HFF-Myc (cell line): Measurements from ENCODE around the gene AHR.

Experiments used
- DNase-seq: peaks from one replicate; pipeline ENCODE4 v3.0.0-alpha.2; 2011; ENCODE audit warnings: low read depth; ENCODE audit errors: extremely low read depth
- H3K4me3 ChIP-seq: replicated peaks from 2 replicates; pipeline ENCODE4 v1.5.1; 2011; ENCODE audit warnings: low read depth, mild to moderate bottlenecking, control low read depth, low read length
- TF ChIP-seq, protein P1 (sequence below): IDR thresholded peaks from 2 replicates; pipeline ENCODE4 v1.5.1; 2012; ENCODE audit warnings: mild to moderate bottlenecking, low read depth, low read length, control low read depth; ENCODE audit errors: missing control alignments

Gene AHR

DNA sequence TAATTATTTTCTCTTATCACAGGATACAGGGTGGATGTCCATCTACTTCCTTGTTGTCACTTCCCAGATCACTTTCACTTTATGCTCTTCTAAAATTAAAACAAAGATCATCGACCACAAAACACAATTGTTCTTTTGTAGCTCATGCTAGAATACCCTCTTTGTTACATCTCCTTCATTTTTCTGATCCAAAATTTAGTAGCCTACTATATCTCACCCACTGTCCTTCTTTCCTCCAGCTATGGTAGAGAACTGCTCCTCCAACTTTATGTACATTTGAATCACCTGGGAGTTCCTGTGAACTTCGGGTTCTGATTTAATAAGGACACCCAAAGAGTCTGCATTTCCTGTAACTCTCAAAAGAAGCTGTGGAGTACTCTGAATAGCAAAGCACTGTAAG, 1.2 kb upstream of the AHR start:
- TF ChIP-seq, protein P1, sequence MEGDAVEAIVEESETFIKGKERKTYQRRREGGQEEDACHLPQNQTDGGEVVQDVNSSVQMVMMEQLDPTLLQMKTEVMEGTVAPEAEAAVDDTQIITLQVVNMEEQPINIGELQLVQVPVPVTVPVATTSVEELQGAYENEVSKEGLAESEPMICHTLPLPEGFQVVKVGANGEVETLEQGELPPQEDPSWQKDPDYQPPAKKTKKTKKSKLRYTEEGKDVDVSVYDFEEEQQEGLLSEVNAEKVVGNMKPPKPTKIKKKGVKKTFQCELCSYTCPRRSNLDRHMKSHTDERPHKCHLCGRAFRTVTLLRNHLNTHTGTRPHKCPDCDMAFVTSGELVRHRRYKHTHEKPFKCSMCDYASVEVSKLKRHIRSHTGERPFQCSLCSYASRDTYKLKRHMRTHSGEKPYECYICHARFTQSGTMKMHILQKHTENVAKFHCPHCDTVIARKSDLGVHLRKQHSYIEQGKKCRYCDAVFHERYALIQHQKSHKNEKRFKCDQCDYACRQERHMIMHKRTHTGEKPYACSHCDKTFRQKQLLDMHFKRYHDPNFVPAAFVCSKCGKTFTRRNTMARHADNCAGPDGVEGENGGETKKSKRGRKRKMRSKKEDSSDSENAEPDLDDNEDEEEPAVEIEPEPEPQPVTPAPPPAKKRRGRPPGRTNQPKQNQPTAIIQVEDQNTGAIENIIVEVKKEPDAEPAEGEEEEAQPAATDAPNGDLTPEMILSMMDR = no peak
- no peak overlapping the region for H3K4me3 ChIP-seq
- DNase-seq = no peak

DNA sequence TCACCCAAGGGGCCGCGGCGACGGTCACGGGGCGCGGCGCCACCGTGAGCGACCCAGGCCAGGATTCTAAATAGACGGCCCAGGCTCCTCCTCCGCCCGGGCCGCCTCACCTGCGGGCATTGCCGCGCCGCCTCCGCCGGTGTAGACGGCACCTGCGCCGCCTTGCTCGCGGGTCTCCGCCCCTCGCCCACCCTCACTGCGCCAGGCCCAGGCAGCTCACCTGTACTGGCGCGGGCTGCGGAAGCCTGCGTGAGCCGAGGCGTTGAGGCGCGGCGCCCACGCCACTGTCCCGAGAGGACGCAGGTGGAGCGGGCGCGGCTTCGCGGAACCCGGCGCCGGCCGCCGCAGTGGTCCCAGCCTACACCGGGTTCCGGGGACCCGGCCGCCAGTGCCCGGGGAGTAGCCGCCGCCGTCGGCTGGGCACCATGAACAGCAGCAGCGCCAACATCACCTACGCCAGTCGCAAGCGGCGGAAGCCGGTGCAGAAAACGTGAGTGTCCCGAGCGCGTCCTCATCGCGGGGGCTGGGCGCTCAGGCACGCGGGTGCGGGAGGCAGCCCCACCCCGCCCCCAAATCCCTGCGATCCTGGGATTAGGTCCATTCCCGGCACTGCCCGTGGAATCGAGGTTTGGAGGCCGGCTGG, 509 bp downstream of the AHR start:
- TF ChIP-seq, protein P1 = no peak
- peak overlapping the region; percentile 92 for H3K4me3 ChIP-seq
- DNase-seq = no peak

DNA sequence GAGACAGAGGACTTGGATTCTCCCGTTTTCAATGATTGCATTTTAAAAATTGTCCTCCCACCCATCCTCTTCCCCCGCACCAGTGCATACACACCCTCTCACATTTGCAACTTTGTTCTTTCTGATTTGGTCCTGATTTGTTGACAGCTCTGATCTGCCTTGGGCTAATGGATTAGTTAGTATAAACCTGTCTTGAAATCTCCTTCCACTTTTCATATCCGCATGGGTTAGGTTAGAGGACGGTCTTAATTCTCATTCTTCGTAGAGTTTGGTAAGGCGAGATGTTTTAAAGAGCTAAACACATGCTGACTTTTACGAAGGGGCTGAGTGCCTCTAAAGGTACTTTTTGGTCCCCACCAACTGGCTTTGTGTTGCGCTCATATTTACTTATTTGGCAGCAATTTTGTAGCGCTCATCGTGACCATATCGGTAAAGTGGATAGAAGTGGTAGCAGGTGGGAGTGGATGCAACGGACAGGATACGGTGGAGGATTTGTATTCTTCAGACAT, 1.1 kb downstream of the AHR start:
- H3K4me3 ChIP-seq = peak overlapping the region; percentile 92
- TF ChIP-seq, protein P1 = no peak
- no peak for DNase-seq

DNA sequence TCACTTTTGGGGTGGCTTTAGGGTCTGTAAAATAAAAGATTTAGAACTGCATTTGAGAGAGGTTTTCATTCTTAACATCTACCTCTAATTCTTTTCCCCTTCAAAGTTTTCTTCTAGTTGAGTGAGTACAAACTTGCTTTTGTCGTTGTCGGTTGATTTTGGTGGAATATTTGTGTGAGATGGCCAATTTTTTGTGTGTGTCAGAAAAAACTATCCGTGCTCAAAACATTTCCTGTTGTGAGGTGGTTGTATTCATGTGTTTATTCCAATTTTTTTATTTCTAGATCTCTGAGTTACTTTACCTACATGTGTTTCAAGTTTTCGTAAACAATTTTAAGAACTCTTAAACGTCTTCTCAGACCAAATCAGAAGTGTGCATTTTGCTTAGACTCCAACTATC, 1.6 kb downstream of the AHR start:
- TF ChIP-seq, protein P1 = no peak
- DNase-seq = no peak
- peak overlapping the region; percentile 92 for H3K4me3 ChIP-seq

DNA sequence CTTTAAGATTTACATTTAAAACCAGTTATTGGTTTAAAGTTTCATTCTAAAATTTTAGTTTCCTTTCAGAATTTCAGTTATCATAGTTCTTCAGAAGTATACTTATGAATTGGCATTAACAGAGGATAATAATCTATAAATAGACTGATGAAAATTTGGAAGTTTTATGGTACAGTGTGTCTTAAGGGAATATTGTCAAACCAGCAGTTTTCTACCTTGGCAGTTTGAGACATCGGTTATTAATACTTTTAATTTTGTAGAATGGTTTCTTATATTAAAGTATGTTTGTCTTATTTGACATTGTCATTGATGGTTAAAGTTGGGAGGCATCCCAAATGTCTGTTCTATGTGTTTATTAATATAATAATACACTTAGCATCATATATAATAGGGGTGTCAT, 2.0 kb downstream of the AHR start:
- peak overlapping the region; percentile 92 for H3K4me3 ChIP-seq
- TF ChIP-seq, protein P1 = no peak
- no peak for DNase-seq

DNA sequence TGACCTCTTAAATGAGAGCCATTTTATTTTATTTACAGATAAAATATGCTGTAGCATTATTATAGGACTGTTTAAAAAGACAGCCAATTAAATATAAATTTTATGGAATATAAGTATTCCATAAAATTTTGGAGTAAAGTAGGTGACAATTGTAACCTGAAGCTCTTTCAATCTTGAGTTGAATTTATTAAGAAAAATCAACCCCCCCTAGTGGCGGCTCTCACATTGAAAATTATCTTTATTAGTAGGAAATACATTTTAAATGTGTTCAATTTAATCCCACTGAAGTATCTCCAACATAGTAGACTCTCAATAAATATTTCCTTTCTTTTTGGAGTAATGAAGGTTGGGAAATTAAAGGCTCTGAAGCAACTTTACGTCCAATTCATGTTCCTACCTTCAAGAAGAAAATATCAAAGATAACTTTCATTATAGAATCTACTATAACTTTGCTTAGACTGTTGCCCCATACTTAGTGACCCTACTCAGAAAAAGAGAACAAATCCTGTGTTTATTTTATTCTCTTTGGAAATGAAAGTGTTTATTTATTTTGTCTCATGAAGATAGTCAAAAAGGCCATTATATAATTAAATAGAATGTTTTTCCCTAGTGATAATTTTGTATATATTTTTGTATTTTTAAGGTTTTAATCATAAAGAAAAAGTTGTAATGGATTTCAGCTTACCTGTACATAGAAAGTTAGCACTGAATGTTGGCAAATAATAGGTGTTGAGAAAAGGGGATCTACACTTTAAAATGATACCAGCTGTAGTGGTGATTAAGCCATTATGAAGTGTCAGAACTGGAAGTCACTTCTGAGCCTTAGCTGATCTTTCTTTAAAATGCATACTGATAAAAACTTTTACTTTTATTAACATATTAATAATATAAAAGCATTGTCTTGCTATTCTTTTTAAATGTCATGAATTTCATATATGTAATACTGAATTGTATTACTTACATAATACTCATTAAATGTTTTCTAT, 3.3 kb downstream of the AHR start:
- DNase-seq = no peak
- TF ChIP-seq, protein P1 = peak; percentile 39
- peak overlapping the region; percentile 92 for H3K4me3 ChIP-seq
